CD4-positive, alpha-beta T cell (primary cell): ENCODE results near the gene C4orf50. TPM values are rescaled to one million over a fixed set of nuclear protein-coding genes. Genes with fewer than 3 reads are reported as not detected.

Source experiments
- ATAC-seq: fragments of 200-7000 bp; cut with Tn5 transposase; one replicate; pipeline ENCODE4 v1.10.0; 2022; ENCODE audit warnings: mild to moderate bottlenecking; ENCODE audit not compliant: poor library complexity
- CTCF ChIA-PET: fragments of 350-600 bp; sonication (Branson Sonifier 250); formaldehyde crosslinking; loops from one replicate; lab custom pipeline; 2021; ENCODE audit warnings: antibody characterized with exemption, inconsistent platforms; lab: Charles Lee
- POLR2A ChIA-PET: fragments of 350-600 bp; sonication (Branson Sonifier 250); formaldehyde crosslinking; loops from one replicate; lab custom pipeline; 2021; ENCODE audit warnings: antibody characterized with exemption, inconsistent platforms; lab: Charles Lee
- DNase-seq, 14 experiments: peaks; one replicate each; pipeline ENCODE4 v3.0.0-alpha.2; 2013 to 2020; ENCODE audit warnings: mixed read lengths in 2 of 14
- H3K27ac ChIP-seq, 2 donors: one replicate each; pipeline versions ENCODE4 v1.5.1 to v1.7.0; 2013; ENCODE audit warnings: low read length in 2 of 2, low read depth in 1 of 2, mild to moderate bottlenecking in 1 of 2
- H3K27me3 ChIP-seq, 2 experiments: 1 replicate in 1 of 2; 2 replicates in 1 of 2; pipeline versions ENCODE4 v1.6.1 to v1.7.0; 2013; ENCODE audit warnings: low read length in 2 of 2, control low read depth in 1 of 2, mild to moderate bottlenecking in 1 of 2, moderate library complexity in 1 of 2; ENCODE audit not compliant: insufficient read depth in 2 of 2, control insufficient read depth in 1 of 2
- H3K36me3 ChIP-seq: one replicate; pipeline ENCODE4 v1.6.1; 2013; ENCODE audit warnings: low read length, control low read depth; ENCODE audit not compliant: insufficient read depth
- H3K4me1 ChIP-seq: one replicate; pipeline ENCODE4 v1.6.1; 2013; ENCODE audit warnings: low read length, control low read depth; ENCODE audit not compliant: insufficient read depth
- H3K4me3 ChIP-seq: one replicate; pipeline ENCODE4 v1.5.1; 2013; ENCODE audit warnings: mild to moderate bottlenecking, low read length, moderate library complexity
- H3K9me3 ChIP-seq, 2 experiments: 1 replicate in 1 of 2; 2 replicates in 1 of 2; pipeline versions ENCODE4 v1.6.1 to v1.7.0; 2013; ENCODE audit warnings: low read length in 2 of 2, mild to moderate bottlenecking in 2 of 2, control low read depth in 1 of 2, moderate library complexity in 1 of 2; ENCODE audit not compliant: control insufficient read depth in 1 of 2, insufficient read depth in 1 of 2
- H3K27ac Mint-ChIP-seq: one replicate; pipeline ENCODE4 v1.8.0; 2020; ENCODE audit warnings: mixed read lengths
- H3K27me3 Mint-ChIP-seq: one replicate; pipeline ENCODE4 v1.8.0; 2021; ENCODE audit warnings: mixed read lengths
- H3K36me3 Mint-ChIP-seq: one replicate; pipeline ENCODE4 v1.8.0; 2021; ENCODE audit warnings: low read depth, mixed read lengths
- H3K4me1 Mint-ChIP-seq: one replicate; pipeline ENCODE4 v1.8.0; 2021; ENCODE audit warnings: low read depth, mixed read lengths
- H3K4me3 Mint-ChIP-seq: one replicate; pipeline ENCODE4 v1.8.0; 2020; ENCODE audit warnings: mild to moderate bottlenecking, mixed read lengths
- H3K9me3 Mint-ChIP-seq: one replicate; pipeline ENCODE4 v1.8.0; 2020; ENCODE audit warnings: mixed read lengths
- CTCF ChIP-seq: fragments of 200-600 bp; IDR thresholded peaks from one replicate; pipeline ENCODE4 v1.8.0; 2022; ENCODE audit warnings: antibody characterized with exemption, mild to moderate bottlenecking
- intact Hi-C, 2 experiments: fragments of 100-400 bp; cut with DNase I in 1 of 2; cut with micrococcal nuclease in 1 of 2; formaldehyde crosslinking; loops; one replicate each; pipeline versions ENCODE4 v1.15.1 to v1.9.0; 2023 to 2025; cut with DNase I, micrococcal nuclease
- total RNA-seq, 174 experiments: library from RNA in 2 of 174; stranded (reverse) in 2 of 174; gene quantifications; one replicate each; pipeline ENCODE4 v1.2.3 and lab custom pipeline; 2021 to 2026

C4orf50 gene
- total RNA-seq, 2 experiments from 2014 or later = 0.16 to 0.20 TPM

GRCh38 chr4:5992828-5993321 lies 25.4 kb downstream of the C4orf50 start:
- ChIA-PET CTCF (no interaction called here), POLR2A (no interaction called here)
- Mint-ChIP-seq H3K27me3 (peaks cover 9% of the 10 kb centered on the region), H3K4me1 (no peaks in the 10 kb centered on the region), H3K9me3 (no peaks in the 10 kb centered on the region), H3K36me3 (no peaks in the 10 kb centered on the region), H3K4me3 (no peak overlapping the region), H3K27ac (no peak overlapping the region)
- no peak for TF ChIP-seq CTCF
- ATAC-seq (no peak), DNase-seq (no peak)
- Histone ChIP-seq H3K36me3 (no peaks in the 10 kb centered on the region), H3K9me3 (no peaks in the 10 kb centered on the region), H3K4me3 (no peak overlapping the region), H3K27me3 (peaks cover 0 to 2% of the 10 kb centered on the region in 2 experiments), H3K4me1 (no peaks in the 10 kb centered on the region), H3K27ac (no peak overlapping the region)
- intact Hi-C loops = no loop called here

DNA sequence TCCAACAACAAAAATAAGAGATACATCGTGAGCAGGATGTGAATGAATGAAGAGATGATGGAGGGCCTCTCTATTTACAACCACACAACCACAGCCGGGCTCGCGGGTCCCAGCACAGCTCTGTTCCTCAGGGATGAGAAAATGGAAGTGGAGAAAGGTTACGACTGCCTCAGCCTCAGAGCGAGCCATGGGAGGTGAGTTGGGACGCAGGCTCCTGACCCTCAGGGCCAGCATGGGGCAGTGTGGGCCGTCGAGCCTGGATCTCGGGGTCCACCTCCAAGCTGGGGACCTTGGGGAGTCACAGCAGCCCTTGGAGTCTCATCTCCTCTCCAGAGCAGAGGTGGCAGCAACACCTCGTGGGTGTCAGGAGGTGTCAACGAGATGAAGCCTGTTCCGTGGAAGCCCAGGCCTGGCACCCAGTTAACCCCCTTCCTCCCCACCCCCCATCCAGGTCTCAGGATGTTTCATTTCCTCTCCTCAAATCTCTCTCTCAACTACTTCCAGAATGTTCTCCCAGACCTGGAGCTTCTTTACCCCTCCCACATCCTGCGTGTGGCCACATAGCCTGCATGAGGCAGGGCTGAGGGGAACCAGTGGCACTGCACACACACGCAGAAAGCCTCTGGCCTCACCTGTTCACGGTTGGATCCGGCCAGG lies 25.9 kb downstream of the C4orf50 start:
- Histone ChIP-seq H3K36me3 (no peaks in the 10 kb centered on the region), H3K9me3 (no peaks in the 10 kb centered on the region), H3K27me3 (peaks cover 0 to 2% of the 10 kb centered on the region in 2 experiments), H3K4me3 (no peak overlapping the region), H3K4me1 (no peaks in the 10 kb centered on the region), H3K27ac (no peak overlapping the region)
- DNase-seq (no peak), ATAC-seq (no peak)
- CTCF ChIA-PET = no interaction called here
- Mint-ChIP-seq H3K4me1 (no peaks in the 10 kb centered on the region), H3K27me3 (peaks cover 9% of the 10 kb centered on the region), H3K27ac (no peak overlapping the region), H3K36me3 (no peaks in the 10 kb centered on the region), H3K9me3 (no peaks in the 10 kb centered on the region), H3K4me3 (no peak overlapping the region)
- POLR2A ChIA-PET = no interaction called here
- TF ChIP-seq CTCF = no peak
- intact Hi-C loops = no loop called here

GRCh38 chr4:5991405-5991804 lies 26.8 kb downstream of the C4orf50 start:
- Histone ChIP-seq H3K36me3 (no peaks in the 10 kb centered on the region), H3K4me3 (no peak overlapping the region), H3K27ac (no peak overlapping the region), H3K9me3 (no peaks in the 10 kb centered on the region), H3K27me3 (peaks cover 0 to 2% of the 10 kb centered on the region in 2 experiments), H3K4me1 (no peaks in the 10 kb centered on the region)
- Mint-ChIP-seq H3K27me3 (peaks cover 4% of the 10 kb centered on the region), H3K36me3 (no peaks in the 10 kb centered on the region), H3K27ac (no peak overlapping the region), H3K4me1 (no peaks in the 10 kb centered on the region), H3K9me3 (peaks cover 2% of the 10 kb centered on the region), H3K4me3 (no peak overlapping the region)
- ChIA-PET POLR2A (no interaction called here), CTCF (no interaction called here)
- no peak for DNase-seq
- no peak for ATAC-seq
- intact Hi-C loops = no loop called here
- no peak for TF ChIP-seq CTCF
